HepG2 (cell line): ENCODE results near the gene RAPGEF2. TPM values are rescaled to one million over a fixed set of nuclear protein-coding genes. Genes with fewer than 3 reads are reported as not detected.

ENCODE experiments used
- ATAC-seq: fragments of 200-7000 bp; cut with Tn5 transposase; 3 replicates; pipeline ENCODE4 v1.9.1; 2020; ENCODE audit warnings: mild to moderate bottlenecking, moderate library complexity
- BruUV-seq: library from RNA; stranded (reverse); fragments of 400-500 nt; replicated peaks from 2 replicates; lab custom pipeline; 2021; lab: Mats Ljungman, UMichigan
- CTCF ChIA-PET: fragments of 300-600 bp; formaldehyde crosslinking; extraction: SDS; loops from one replicate; lab custom pipeline; 2021; ENCODE audit warnings: low total read pairs, inconsistent platforms, low intra/inter-chr PET ratio; lab: Yijun Ruan, JAX
- POLR2A ChIA-PET: fragments of 350-600 bp; sonication (Branson Sonifier 250); formaldehyde crosslinking; loops from one replicate; lab custom pipeline; 2020; ENCODE audit warnings: antibody characterized with exemption, inconsistent platforms; lab: Yijun Ruan, JAX
- DNase-seq: peaks from one replicate; pipeline ENCODE4 v3.0.0-alpha.2; 2015; ENCODE audit warnings: low spot score
- FAIRE-seq: peaks from 3 replicates; lab custom pipeline; 2011; peaks lifted over from hg19 to GRCh38; lab: Jason Lieb, UNC
- H2AFZ ChIP-seq: one replicate; pipeline ENCODE4 v1.6.1; 2011; ENCODE audit warnings: low read length, inconsistent platforms
- H3K27ac ChIP-seq: fragments of 300-600 bp; 3 replicates; pipeline ENCODE4 v1.8.0; 2011; ENCODE audit warnings: mixed run types, mild to moderate bottlenecking, mixed read lengths, low read length, inconsistent platforms; ENCODE audit not compliant: insufficient read depth; ENCODE audit errors: extremely low read length
- H3K27me3 ChIP-seq, 2 experiments: fragments of 200-600 bp in 1 of 2; 2 replicates in 1 of 2; 3 replicates in 1 of 2; pipeline versions ENCODE4 v1.6.0 to v1.8.0; 2011; ENCODE audit warnings: low read length in 2 of 2, mild to moderate bottlenecking in 2 of 2, moderate library complexity in 2 of 2, inconsistent platforms in 1 of 2; ENCODE audit not compliant: insufficient read depth in 2 of 2, control insufficient read depth in 1 of 2
- H3K36me3 ChIP-seq, 2 experiments: fragments of 200-600 bp in 1 of 2; replicated peaks in 1 of 2; 2 replicates in 1 of 2; 3 replicates in 1 of 2; pipeline versions ENCODE4 v1.5.1 to v1.8.0; 2011; ENCODE audit warnings: low read length in 2 of 2, inconsistent platforms in 1 of 2; ENCODE audit not compliant: insufficient read depth in 2 of 2, control insufficient read depth in 1 of 2
- H3K4me1 ChIP-seq: 2 replicates; pipeline ENCODE4 v1.5.1; 2012; ENCODE audit warnings: low read length, inconsistent platforms; ENCODE audit not compliant: insufficient read depth
- H3K4me2 ChIP-seq: 2 replicates; pipeline ENCODE4 v1.6.0; 2011; ENCODE audit warnings: low read depth, low read length, inconsistent platforms
- H3K4me3 ChIP-seq, 3 experiments: fragments of 200-600 bp in 1 of 3; sonication (generic), shearing (Covaris generic) in 1 of 3; replicated peaks in 1 of 3; 2 replicates each; pipeline ENCODE4 v1.5.1; 2011 to 2016; ENCODE audit warnings: low read length in 3 of 3, inconsistent platforms in 2 of 3, low read depth in 2 of 3, mild to moderate bottlenecking in 2 of 3, control low read depth in 1 of 3, mixed read lengths in 1 of 3; ENCODE audit not compliant: insufficient read depth in 1 of 3
- H3K79me2 ChIP-seq: one replicate; pipeline ENCODE4 v1.6.1; 2011; ENCODE audit warnings: low read length, inconsistent platforms; ENCODE audit not compliant: insufficient read depth
- H3K9ac ChIP-seq: 2 replicates; pipeline ENCODE4 v1.6.0; 2011; ENCODE audit warnings: mild to moderate bottlenecking, low read depth, low read length, inconsistent platforms; ENCODE audit not compliant: insufficient read depth
- H3K9me3 ChIP-seq: 2 replicates; pipeline ENCODE4 v1.5.1; 2012; ENCODE audit warnings: mild to moderate bottlenecking, low read length
- H4K20me1 ChIP-seq: 2 replicates; pipeline ENCODE4 v1.6.0; 2011; ENCODE audit warnings: inconsistent platforms, mild to moderate bottlenecking, low read length, moderate library complexity; ENCODE audit not compliant: insufficient read depth
- MTA3 ChIP-seq: sonication (generic); formaldehyde crosslinking; IDR thresholded peaks from 2 replicates; pipeline ENCODE4 v1.4.0; 2020; ENCODE audit warnings: missing genetic modification reagents
- NFRKB ChIP-seq: fragments of 450-650 bp; IDR thresholded peaks from 2 replicates; pipeline ENCODE4 v1.6.1; 2017
- PHB2 ChIP-seq: fragments of 450-650 bp; IDR thresholded peaks from 2 replicates; pipeline ENCODE4 v1.6.1; 2018; ENCODE audit not compliant: partially characterized antibody
- RARG ChIP-seq: sonication (generic); formaldehyde crosslinking; IDR thresholded peaks from 2 replicates; pipeline ENCODE4 v1.4.0; 2020; ENCODE audit warnings: low read depth, mild to moderate bottlenecking, missing genetic modification reagents
- RELA ChIP-seq: sonication (generic); formaldehyde crosslinking; IDR thresholded peaks from 2 replicates; pipeline ENCODE4 v1.4.0; 2020; ENCODE audit warnings: missing genetic modification reagents
- ZBTB1 ChIP-seq: sonication (generic); formaldehyde crosslinking; IDR thresholded peaks from 2 replicates; pipeline ENCODE4 v1.4.0; 2020; ENCODE audit warnings: missing genetic modification reagents, borderline replicate concordance
- ZNF550 ChIP-seq: sonication (generic); formaldehyde crosslinking; IDR thresholded peaks from 2 replicates; pipeline ENCODE4 v1.4.0; 2020; ENCODE audit warnings: mild to moderate bottlenecking, missing genetic modification reagents, borderline replicate concordance
- ZNF567 ChIP-seq: sonication (generic); formaldehyde crosslinking; IDR thresholded peaks from 2 replicates; pipeline ENCODE4 v1.8.1; 2023; ENCODE audit warnings: mild to moderate bottlenecking, missing genetic modification reagents, borderline replicate concordance
- ZNF747 ChIP-seq: sonication (generic); formaldehyde crosslinking; IDR thresholded peaks from 2 replicates; pipeline ENCODE4 v1.8.1; 2023; ENCODE audit warnings: missing genetic modification reagents, mild to moderate bottlenecking, borderline replicate concordance
- WGBS: methylation state at CpG from one replicate; pipeline ENCODE4 v1.1.6; 2017; ENCODE audit warnings: low lambda C conversion rate; 5-methylcytosine and 5-hydroxymethylcytosine counted together
- in situ Hi-C: cut with HindIII; loops from 2 replicates; pipeline ENCODE4 v1.10.0; 2017; ENCODE audit warnings: low pct_unique_long_range_greater_than_20kb; ENCODE audit not compliant: extremely low pct_ligation_motif_present
- intact Hi-C: fragments of 100-400 bp; cut with micrococcal nuclease; formaldehyde crosslinking; loops from one replicate; pipeline ENCODE4 v1.10.0; 2022; ENCODE audit not compliant: unreplicated experiment
- polyA plus RNA-seq, 8 experiments: library from polyadenylated mRNA; depleted of rRNA in 3 of 8; stranded (reverse) in 7 of 8; unstranded in 1 of 8; fragments of >200 nt; fragmentation: Illumina TruSeq in 4 of 8; extraction: Trizol in 4 of 8; gene quantifications; 2 replicates each; pipeline versions ENCODE4 v1.2.1 to v1.2.3, GENCODE V29; 2011 to 2016; ENCODE audit warnings: low read depth in 4 of 8, missing spikeins in 1 of 8, mixed read lengths in 1 of 8; ENCODE audit not compliant: insufficient read depth in 1 of 8
- total RNA-seq, 5 experiments: library from RNA; depleted of rRNA; stranded (reverse); fragments of >200 nt; fragmentation: Illumina TruSeq; extraction: Trizol; gene quantifications; 2 replicates each; pipeline ENCODE4 v1.2.3, GENCODE V29; 2016; ENCODE audit warnings: low read depth in 1 of 5
- TF ChIP-seq, protein P1 (sequence below): sonication (generic); formaldehyde crosslinking; IDR thresholded peaks from 2 replicates; pipeline ENCODE4 v1.9.0; 2021; ENCODE audit warnings: missing genetic modification reagents, borderline replicate concordance
- TF ChIP-seq, protein P2 (sequence below): sonication (generic); formaldehyde crosslinking; IDR thresholded peaks from 2 replicates; pipeline ENCODE4 v1.4.0; 2020; ENCODE audit warnings: mild to moderate bottlenecking, missing genetic modification reagents
- TF ChIP-seq, protein P3 (sequence below): sonication (generic); formaldehyde crosslinking; IDR thresholded peaks from 2 replicates; pipeline ENCODE4 v1.4.0; 2020; ENCODE audit warnings: missing genetic modification reagents

RAPGEF2 gene
- total and polyA plus RNA-seq, 2 of the 13 experiments (the other 11 are each of a cell fraction or from before 2014, with no cell fraction given): 19.2 to 23.0 TPM

DNA sequence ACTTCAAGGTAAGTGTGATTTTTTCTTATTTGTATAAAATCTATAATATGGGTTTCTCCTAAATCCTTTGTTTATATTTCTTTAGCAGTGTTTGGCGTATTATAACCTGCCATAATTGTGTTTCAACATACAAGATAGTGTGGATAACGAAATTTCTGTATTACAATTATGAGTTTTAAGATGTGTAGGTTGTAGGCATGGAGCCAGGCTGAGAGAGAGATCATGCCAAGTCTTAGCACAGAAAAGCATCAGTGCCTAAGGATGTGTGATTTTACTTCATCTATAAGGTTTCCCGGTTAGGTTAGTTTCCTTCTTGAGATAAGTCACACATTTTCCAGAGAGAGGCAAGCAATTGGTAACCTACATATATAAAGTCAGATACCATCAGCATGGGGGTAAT, 161.2 kb downstream of the RAPGEF2 start:
- POLR2A ChIA-PET: no interaction called here
- WGBS: over 99% methylated on average over 3 of the region's 3 CpGs
- Histone ChIP-seq H3K27ac (no peak overlapping the region), H2AFZ (no peak overlapping the region), H3K36me3 (no peaks in the 10 kb centered on the region), H3K9me3 (no peaks in the 10 kb centered on the region), H3K27me3 (no peaks in the 10 kb centered on the region), H3K79me2 (no peaks in the 10 kb centered on the region), H3K9ac (no peak overlapping the region), H4K20me1 (no peaks in the 10 kb centered on the region), H3K4me1 (peaks cover 5% of the 10 kb centered on the region), H3K4me2 (no peak overlapping the region), H3K4me3 (no peak overlapping the region)
- FAIRE-seq (no peak), ATAC-seq (no peak), DNase-seq (no peak)
- TF ChIP-seq ZBTB1 (CRISPR knock-in tag): no peak
- TF ChIP-seq MTA3 (CRISPR knock-in tag): no peak
- TF ChIP-seq ZNF567 (CRISPR knock-in tag): no peak
- TF ChIP-seq NFRKB: no peak
- TF ChIP-seq PHB2: no peak
- TF ChIP-seq ZNF550: no peak
- no peak for TF ChIP-seq RARG (CRISPR knock-in tag)
- TF ChIP-seq, protein P1, sequence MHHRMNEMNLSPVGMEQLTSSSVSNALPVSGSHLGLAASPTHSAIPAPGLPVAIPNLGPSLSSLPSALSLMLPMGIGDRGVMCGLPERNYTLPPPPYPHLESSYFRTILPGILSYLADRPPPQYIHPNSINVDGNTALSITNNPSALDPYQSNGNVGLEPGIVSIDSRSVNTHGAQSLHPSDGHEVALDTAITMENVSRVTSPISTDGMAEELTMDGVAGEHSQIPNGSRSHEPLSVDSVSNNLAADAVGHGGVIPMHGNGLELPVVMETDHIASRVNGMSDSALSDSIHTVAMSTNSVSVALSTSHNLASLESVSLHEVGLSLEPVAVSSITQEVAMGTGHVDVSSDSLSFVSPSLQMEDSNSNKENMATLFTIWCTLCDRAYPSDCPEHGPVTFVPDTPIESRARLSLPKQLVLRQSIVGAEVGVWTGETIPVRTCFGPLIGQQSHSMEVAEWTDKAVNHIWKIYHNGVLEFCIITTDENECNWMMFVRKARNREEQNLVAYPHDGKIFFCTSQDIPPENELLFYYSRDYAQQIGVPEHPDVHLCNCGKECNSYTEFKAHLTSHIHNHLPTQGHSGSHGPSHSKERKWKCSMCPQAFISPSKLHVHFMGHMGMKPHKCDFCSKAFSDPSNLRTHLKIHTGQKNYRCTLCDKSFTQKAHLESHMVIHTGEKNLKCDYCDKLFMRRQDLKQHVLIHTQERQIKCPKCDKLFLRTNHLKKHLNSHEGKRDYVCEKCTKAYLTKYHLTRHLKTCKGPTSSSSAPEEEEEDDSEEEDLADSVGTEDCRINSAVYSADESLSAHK (CRISPR knock-in tag): no peak
- TF ChIP-seq, protein P2, sequence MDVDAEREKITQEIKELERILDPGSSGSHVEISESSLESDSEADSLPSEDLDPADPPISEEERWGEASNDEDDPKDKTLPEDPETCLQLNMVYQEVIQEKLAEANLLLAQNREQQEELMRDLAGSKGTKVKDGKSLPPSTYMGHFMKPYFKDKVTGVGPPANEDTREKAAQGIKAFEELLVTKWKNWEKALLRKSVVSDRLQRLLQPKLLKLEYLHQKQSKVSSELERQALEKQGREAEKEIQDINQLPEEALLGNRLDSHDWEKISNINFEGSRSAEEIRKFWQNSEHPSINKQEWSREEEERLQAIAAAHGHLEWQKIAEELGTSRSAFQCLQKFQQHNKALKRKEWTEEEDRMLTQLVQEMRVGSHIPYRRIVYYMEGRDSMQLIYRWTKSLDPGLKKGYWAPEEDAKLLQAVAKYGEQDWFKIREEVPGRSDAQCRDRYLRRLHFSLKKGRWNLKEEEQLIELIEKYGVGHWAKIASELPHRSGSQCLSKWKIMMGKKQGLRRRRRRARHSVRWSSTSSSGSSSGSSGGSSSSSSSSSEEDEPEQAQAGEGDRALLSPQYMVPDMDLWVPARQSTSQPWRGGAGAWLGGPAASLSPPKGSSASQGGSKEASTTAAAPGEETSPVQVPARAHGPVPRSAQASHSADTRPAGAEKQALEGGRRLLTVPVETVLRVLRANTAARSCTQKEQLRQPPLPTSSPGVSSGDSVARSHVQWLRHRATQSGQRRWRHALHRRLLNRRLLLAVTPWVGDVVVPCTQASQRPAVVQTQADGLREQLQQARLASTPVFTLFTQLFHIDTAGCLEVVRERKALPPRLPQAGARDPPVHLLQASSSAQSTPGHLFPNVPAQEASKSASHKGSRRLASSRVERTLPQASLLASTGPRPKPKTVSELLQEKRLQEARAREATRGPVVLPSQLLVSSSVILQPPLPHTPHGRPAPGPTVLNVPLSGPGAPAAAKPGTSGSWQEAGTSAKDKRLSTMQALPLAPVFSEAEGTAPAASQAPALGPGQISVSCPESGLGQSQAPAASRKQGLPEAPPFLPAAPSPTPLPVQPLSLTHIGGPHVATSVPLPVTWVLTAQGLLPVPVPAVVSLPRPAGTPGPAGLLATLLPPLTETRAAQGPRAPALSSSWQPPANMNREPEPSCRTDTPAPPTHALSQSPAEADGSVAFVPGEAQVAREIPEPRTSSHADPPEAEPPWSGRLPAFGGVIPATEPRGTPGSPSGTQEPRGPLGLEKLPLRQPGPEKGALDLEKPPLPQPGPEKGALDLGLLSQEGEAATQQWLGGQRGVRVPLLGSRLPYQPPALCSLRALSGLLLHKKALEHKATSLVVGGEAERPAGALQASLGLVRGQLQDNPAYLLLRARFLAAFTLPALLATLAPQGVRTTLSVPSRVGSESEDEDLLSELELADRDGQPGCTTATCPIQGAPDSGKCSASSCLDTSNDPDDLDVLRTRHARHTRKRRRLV (CRISPR knock-in tag): no peak
- no peak for TF ChIP-seq ZNF747
- TF ChIP-seq, protein P3, sequence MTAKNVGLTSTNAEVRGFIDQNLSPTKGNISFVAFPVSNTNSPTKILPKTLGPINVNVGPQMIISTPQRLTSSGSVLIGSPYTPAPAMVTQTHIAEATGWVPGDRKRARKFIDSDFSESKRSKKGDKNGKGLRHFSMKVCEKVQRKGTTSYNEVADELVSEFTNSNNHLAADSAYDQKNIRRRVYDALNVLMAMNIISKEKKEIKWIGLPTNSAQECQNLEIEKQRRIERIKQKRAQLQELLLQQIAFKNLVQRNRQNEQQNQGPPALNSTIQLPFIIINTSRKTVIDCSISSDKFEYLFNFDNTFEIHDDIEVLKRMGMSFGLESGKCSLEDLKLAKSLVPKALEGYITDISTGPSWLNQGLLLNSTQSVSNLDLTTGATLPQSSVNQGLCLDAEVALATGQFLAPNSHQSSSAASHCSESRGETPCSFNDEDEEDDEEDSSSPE (CRISPR knock-in tag): no peak
- no peak for TF ChIP-seq RELA
- no TSS peak for BruUV-seq
- CTCF ChIA-PET: no interaction called here
- intact Hi-C loops: no loop called here
- in situ Hi-C loops: no loop called here
